ENCODE measurements around the gene CIZ1. TPM values are rescaled to one million over a fixed set of nuclear protein-coding genes. Genes with fewer than 3 reads are reported as not detected.
"Not testable (repeated sequence)": the region's sequence is repeated elsewhere in the genome, so short reads cannot be mapped to it uniquely, and the experiment has no call there.

The CIZ1 gene
- polyA plus RNA-seq, 4 donors = 44.5 to 88.1 (median 47.8) TPM

DNA sequence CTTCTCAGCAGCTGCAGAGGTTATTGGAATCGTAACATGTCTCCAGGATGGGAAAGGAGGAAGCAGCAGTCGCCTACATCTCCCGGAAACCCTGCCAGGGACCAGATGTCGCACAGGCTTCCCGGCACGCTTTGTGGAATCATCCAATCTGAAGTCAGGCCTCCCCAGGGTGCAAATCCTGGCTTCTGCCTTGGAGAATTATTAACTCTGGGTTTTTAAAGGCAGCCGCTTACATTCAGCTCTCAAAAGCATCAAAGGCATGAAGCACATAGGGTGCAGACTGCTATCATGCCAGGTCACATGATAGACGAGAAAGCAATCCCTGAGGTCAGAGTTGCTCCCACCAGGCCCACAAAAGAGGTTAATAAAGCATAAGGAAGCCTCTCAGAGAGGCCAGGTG, 59.2 kb downstream of the CIZ1 start:
- H3K4me3 ChIP-seq (ENCODE audit: low read depth in 1 of 3, low read length in 3 of 3); FAIRE-seq; H3K36me3 ChIP-seq (ENCODE audit: control insufficient read depth in 3 of 3, insufficient read depth in 2 of 3, low read depth in 1 of 3, low read length in 3 of 3); H3K9me3 ChIP-seq (ENCODE audit: control insufficient read depth in 2 of 2, insufficient read depth in 1 of 2, low read depth in 1 of 2, low read length in 1 of 2); H3K27me3 ChIP-seq (ENCODE audit: control insufficient read depth in 3 of 3, insufficient read depth in 3 of 3, low read length in 3 of 3): not testable (repeated sequence)
- DNase-seq = peak; percentile 35 to 71
- peak overlapping the region in 2 of 3 donors; percentile 66 to 81 for H3K27ac ChIP-seq (ENCODE audit: low read depth in 1 of 3, low read length in 2 of 3)
- H3K4me1 ChIP-seq (ENCODE audit: control insufficient read depth in 3 of 3, insufficient read depth in 2 of 3, low read depth in 1 of 3, low read length in 2 of 3) = peaks cover 0 to 24% (median 4%) of the 10 kb centered on the region in 3 donors
- WGBS, 3 donors = 12 to 22% (median 18%) methylated on average over 8 of the region's 8 CpGs

DNA sequence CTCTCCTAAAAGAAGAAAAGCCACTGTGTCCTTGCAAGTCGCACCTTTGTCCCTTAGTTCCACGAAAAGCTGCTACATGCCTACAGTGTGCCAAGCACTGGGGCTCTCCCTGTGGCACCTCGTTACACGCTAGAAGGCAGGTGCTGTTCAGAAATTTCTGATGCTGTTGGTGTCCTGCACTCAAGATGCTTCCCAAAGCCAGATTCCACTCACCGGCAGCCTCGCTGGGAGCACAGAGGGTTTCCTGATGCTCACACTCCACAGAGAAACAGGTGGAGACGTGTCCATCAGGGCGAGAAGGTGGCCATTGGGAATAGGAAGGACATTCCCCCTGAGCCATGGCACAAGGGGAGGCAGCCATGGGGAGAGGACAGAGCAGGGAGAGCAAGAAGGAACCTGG, 60.0 kb downstream of the CIZ1 start:
- not testable (repeated sequence) for H3K9me3 ChIP-seq (ENCODE audit: control insufficient read depth in 2 of 2, insufficient read depth in 1 of 2, low read depth in 1 of 2, low read length in 1 of 2); DNase-seq; H3K36me3 ChIP-seq (ENCODE audit: control insufficient read depth in 3 of 3, insufficient read depth in 2 of 3, low read depth in 1 of 3, low read length in 3 of 3); FAIRE-seq; H3K27me3 ChIP-seq (ENCODE audit: control insufficient read depth in 3 of 3, insufficient read depth in 3 of 3, low read length in 3 of 3); H3K4me3 ChIP-seq (ENCODE audit: low read depth in 1 of 3, low read length in 3 of 3)
- H3K27ac ChIP-seq (ENCODE audit: low read depth in 1 of 3, low read length in 2 of 3) = peak overlapping the region in 2 of 3 donors; percentile 33 to 66
- H3K4me1 ChIP-seq (ENCODE audit: control insufficient read depth in 3 of 3, insufficient read depth in 2 of 3, low read depth in 1 of 3, low read length in 2 of 3) = peaks cover 0 to 30% (median 4%) of the 10 kb centered on the region in 3 donors
- 76 to 81% (median 78%) methylated on average over 8 of the region's 8 CpGs for WGBS, 3 donors

DNA sequence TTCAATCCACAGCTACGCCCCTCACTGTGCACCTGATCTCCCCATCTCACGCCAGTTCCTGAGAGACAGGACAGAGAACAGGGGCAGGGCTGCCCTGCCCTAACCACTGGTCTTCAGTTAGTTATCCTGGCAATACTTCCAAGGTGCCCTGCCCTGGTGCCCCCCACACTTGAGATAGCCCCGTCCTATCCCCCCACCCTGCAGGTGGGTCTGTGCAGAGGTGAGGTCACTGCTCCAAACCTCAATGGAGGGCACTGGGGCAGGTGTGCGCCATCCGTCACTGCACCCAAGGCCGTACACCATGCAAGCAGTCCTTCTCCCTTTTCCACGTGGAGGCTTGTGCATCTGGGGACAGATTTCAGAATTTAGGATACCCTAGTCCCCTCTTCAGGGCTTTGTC, 60.7 kb downstream of the CIZ1 start:
- not testable (repeated sequence) for H3K27me3 ChIP-seq (ENCODE audit: control insufficient read depth in 3 of 3, insufficient read depth in 3 of 3, low read length in 3 of 3); FAIRE-seq; H3K4me3 ChIP-seq (ENCODE audit: low read depth in 1 of 3, low read length in 3 of 3); H3K36me3 ChIP-seq (ENCODE audit: control insufficient read depth in 3 of 3, insufficient read depth in 2 of 3, low read depth in 1 of 3, low read length in 3 of 3); DNase-seq; H3K9me3 ChIP-seq (ENCODE audit: control insufficient read depth in 2 of 2, insufficient read depth in 1 of 2, low read depth in 1 of 2, low read length in 1 of 2); H3K27ac ChIP-seq (ENCODE audit: low read depth in 1 of 3, low read length in 2 of 3)
- WGBS, 3 donors = 64 to 68% (median 65%) methylated on average over 7 of the region's 7 CpGs
- peaks cover 0 to 37% (median 4%) of the 10 kb centered on the region in 3 donors for H3K4me1 ChIP-seq (ENCODE audit: control insufficient read depth in 3 of 3, insufficient read depth in 2 of 3, low read depth in 1 of 3, low read length in 2 of 3)

DNA sequence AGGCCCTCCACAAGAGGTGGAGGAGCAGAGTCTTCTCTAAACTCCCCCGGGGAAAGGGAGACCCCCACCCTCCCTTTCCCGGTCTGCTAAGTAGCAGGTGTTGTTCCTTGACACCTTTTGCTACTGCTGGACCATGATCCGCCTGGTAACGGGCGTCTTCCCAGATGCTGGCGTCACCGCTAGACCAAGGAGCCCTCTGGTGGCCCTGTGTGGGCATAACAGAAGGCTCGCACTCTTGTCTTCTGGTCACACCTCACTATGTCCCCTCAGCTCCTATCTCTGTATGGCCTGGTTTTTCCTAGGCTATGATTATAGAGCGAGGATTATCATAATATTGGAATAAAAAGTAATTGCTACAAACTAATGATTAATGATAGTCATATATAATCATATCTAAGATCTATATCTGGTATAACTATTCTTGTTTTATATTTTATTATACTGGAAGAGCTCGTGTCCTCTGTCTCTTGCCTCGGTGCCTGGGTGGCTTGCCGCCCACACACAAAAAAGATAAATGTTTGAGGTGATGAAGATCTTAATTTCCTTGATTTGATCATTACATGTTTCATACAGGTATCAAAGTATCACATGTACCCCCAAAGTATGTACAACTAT, 61.3 kb downstream of the CIZ1 start:
- H3K9me3 ChIP-seq (ENCODE audit: control insufficient read depth in 2 of 2, insufficient read depth in 1 of 2, low read depth in 1 of 2, low read length in 1 of 2); H3K27ac ChIP-seq (ENCODE audit: low read depth in 1 of 3, low read length in 2 of 3); DNase-seq; H3K4me3 ChIP-seq (ENCODE audit: low read depth in 1 of 3, low read length in 3 of 3); H3K27me3 ChIP-seq (ENCODE audit: control insufficient read depth in 3 of 3, insufficient read depth in 3 of 3, low read length in 3 of 3); FAIRE-seq: not testable (repeated sequence)
- H3K36me3 ChIP-seq (ENCODE audit: control insufficient read depth in 3 of 3, insufficient read depth in 2 of 3, low read depth in 1 of 3, low read length in 3 of 3) = peaks cover 0 to 11% (median 0%) of the 10 kb centered on the region in 3 donors
- 23 to 29% (median 29%) methylated on average over 9 to 12 of the region's 12 CpGs for WGBS, 3 donors
- H3K4me1 ChIP-seq (ENCODE audit: control insufficient read depth in 3 of 3, insufficient read depth in 2 of 3, low read depth in 1 of 3, low read length in 2 of 3) = peaks cover 0 to 38% (median 7%) of the 10 kb centered on the region in 3 donors

GRCh38 chr9:128128836-128129590, 62.4 kb downstream of the CIZ1 start:
- Histone ChIP-seq H3K36me3 (ENCODE audit: control insufficient read depth in 3 of 3, insufficient read depth in 2 of 3, low read depth in 1 of 3, low read length in 3 of 3) (peaks cover 0 to 22% (median 0%) of the 10 kb centered on the region in 3 donors), H3K4me1 (ENCODE audit: control insufficient read depth in 3 of 3, insufficient read depth in 2 of 3, low read depth in 1 of 3, low read length in 2 of 3) (peaks cover 0 to 38% (median 7%) of the 10 kb centered on the region in 3 donors), H3K4me3 (ENCODE audit: low read depth in 1 of 3, low read length in 3 of 3) (peak overlapping the region; percentile 85 to 100 (median 92)), H3K27ac (ENCODE audit: low read depth in 1 of 3, low read length in 2 of 3) (peak overlapping the region; percentile 90 to 96 (median 94)), H3K9me3 (ENCODE audit: control insufficient read depth in 2 of 2, insufficient read depth in 1 of 2, low read depth in 1 of 2, low read length in 1 of 2) (peaks cover 0 to 7% of the 10 kb centered on the region in 2 donors), H3K27me3 (ENCODE audit: control insufficient read depth in 3 of 3, insufficient read depth in 3 of 3, low read length in 3 of 3) (no peaks in the 10 kb centered on the region)
- WGBS, 3 donors = 58 to 63% (median 60%) methylated on average over 29 of the region's 29 CpGs
- FAIRE-seq (no peak), DNase-seq (no peak)

GRCh38 chr9:128127990-128128835, 63.2 kb downstream of the CIZ1 start:
- peaks cover 0 to 37% (median 7%) of the 10 kb centered on the region in 3 donors for H3K4me1 ChIP-seq (ENCODE audit: control insufficient read depth in 3 of 3, insufficient read depth in 2 of 3, low read depth in 1 of 3, low read length in 2 of 3)
- WGBS, 3 donors = 0% methylated on average over 69 to 82 of the region's 82 CpGs
- peaks cover 0 to 7% of the 10 kb centered on the region in 2 donors for H3K9me3 ChIP-seq (ENCODE audit: control insufficient read depth in 2 of 2, insufficient read depth in 1 of 2, low read depth in 1 of 2, low read length in 1 of 2)
- no peaks in the 10 kb centered on the region for H3K27me3 ChIP-seq (ENCODE audit: control insufficient read depth in 3 of 3, insufficient read depth in 3 of 3, low read length in 3 of 3)
- no peak for FAIRE-seq
- peak overlapping the region; percentile 85 to 100 (median 92) for H3K4me3 ChIP-seq (ENCODE audit: low read depth in 1 of 3, low read length in 3 of 3)
- DNase-seq = peak; percentile 91 to 97
- H3K27ac ChIP-seq (ENCODE audit: low read depth in 1 of 3, low read length in 2 of 3) = peak overlapping the region; percentile 90 to 96 (median 94)
- H3K36me3 ChIP-seq (ENCODE audit: control insufficient read depth in 3 of 3, insufficient read depth in 2 of 3, low read depth in 1 of 3, low read length in 3 of 3) = peaks cover 0 to 30% (median 0%) of the 10 kb centered on the region in 3 donors

- 0 to 1% (median 1%) methylated on average over 34 to 56 of the region's 56 CpGs for WGBS, 3 donors
- no peaks in the 10 kb centered on the region for H3K27me3 ChIP-seq (ENCODE audit: control insufficient read depth in 3 of 3, insufficient read depth in 3 of 3, low read length in 3 of 3)
- FAIRE-seq = no peak
- H3K36me3 ChIP-seq (ENCODE audit: control insufficient read depth in 3 of 3, insufficient read depth in 2 of 3, low read depth in 1 of 3, low read length in 3 of 3) = peaks cover 1 to 36% (median 4%) of the 10 kb centered on the region in 3 donors
- peaks cover 0 to 7% of the 10 kb centered on the region in 2 donors for H3K9me3 ChIP-seq (ENCODE audit: control insufficient read depth in 2 of 2, insufficient read depth in 1 of 2, low read depth in 1 of 2, low read length in 1 of 2)
- peak within 1 kb of the TSS; percentile 85 to 100 (median 92) for H3K4me3 ChIP-seq (ENCODE audit: low read depth in 1 of 3, low read length in 3 of 3)
- peak; percentile 84 to 96 for DNase-seq
- H3K4me1 ChIP-seq (ENCODE audit: control insufficient read depth in 3 of 3, insufficient read depth in 2 of 3, low read depth in 1 of 3, low read length in 2 of 3) = peaks cover 0 to 31% (median 7%) of the 10 kb centered on the region in 3 donors
- H3K27ac ChIP-seq (ENCODE audit: low read depth in 1 of 3, low read length in 2 of 3) = peak within 1 kb of the TSS; percentile 90 to 96 (median 94)
Observed at GRCh38 chr9:128127568-128127989, 63.8 kb downstream of the CIZ1 start, which contains the start of gene PTGES2. Gene PTGES2 (minus strand): TSS chr9:128127729. CDS start chr9:128127717, 12 bp downstream.
